COR-L47 (cell line): ENCODE results near the gene MALAT1.

Experiments
- DNase-seq: peaks from one replicate; lab custom pipeline; 2025; lab: John Stamatoyannopoulos, UW

Gene MALAT1

DNA sequence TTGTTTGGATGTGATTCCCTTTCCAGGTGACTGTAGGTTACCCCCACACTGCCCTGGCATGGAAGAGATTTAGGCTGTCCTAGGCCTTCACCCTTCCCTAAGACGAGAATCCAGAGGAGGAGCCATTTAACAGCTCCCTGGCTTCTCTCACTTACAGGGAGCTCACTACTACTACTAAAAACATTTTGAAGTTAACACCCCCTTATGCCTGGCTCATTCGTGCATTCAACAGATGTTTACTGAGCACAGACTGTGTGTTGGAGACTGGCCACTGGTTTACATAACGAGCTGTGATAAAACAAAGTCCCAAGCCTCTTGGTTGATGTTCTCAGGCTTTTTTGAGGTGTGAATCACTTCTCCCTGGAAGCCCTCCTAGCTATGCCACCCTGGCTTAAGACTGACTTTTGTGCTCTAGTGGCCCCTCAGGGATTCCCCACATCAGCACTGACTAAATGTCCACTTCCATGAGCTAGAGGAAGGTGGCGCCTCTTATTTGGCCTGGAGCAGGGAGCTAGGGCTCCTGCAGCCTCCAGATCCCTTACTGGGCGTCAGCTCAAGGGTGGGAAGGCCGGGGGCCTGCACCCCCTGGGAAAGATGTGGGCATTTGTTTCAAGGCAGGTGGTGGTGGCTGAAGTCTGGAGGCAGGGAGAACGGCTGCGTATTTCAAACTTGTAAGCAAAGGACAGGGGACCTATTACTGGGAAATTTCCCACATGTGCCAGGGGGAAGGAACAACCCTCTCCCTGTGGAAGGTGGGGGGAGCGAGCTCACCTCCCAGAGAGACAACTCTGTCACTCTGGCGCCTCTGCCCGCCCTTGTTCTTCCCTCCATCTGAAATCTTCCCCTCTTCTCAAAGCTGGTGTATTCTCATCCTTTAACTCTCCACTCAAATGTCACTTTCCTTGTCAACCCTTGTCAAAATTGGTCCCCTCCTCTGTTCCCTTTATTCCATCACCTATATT lies 19.4 kb upstream of the MALAT1 start:
- peak; percentile 56 for DNase-seq

DNA sequence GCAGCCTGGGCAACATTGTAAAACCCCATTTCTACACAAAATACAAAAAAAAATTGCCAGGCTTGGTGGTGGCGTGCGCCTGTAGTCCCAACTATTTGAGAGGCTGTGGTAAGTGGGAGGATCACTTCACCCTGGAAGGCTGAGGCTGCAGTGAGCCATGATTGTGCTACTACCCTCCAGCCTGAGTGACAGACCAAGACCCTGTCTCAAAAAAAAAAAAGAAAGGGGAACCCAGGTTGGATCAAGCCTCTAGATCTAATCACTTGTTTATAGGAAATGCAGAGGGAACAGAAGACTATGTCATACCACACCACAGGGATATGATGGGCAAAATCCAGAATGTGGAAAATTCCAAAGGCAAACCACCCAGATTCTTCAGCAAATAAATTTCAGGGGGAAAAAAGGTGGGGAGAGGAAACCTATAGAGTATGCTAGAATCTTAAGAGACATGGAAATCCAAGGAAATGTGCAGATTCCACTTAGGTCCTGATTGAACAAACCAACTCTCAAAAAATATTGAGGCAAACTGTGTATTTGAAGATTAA lies 16.5 kb upstream of the MALAT1 start:
- no peak for DNase-seq

DNA sequence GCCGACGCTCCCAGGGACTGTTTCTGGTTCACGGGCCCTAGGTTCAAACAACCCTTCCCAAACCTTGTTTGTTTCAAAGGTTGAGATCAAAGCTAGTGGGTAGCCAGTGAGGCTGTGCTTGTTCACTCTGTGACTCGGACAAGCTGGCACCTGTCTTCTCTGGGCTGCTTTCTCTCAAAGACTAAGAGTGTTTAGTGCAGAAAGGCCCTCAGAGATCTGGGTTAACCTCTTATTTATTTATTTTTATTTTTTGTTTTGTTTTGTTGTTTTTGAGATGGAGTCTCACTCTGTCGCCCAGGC lies 13.0 kb upstream of the MALAT1 start:
- DNase-seq: no peak

DNA sequence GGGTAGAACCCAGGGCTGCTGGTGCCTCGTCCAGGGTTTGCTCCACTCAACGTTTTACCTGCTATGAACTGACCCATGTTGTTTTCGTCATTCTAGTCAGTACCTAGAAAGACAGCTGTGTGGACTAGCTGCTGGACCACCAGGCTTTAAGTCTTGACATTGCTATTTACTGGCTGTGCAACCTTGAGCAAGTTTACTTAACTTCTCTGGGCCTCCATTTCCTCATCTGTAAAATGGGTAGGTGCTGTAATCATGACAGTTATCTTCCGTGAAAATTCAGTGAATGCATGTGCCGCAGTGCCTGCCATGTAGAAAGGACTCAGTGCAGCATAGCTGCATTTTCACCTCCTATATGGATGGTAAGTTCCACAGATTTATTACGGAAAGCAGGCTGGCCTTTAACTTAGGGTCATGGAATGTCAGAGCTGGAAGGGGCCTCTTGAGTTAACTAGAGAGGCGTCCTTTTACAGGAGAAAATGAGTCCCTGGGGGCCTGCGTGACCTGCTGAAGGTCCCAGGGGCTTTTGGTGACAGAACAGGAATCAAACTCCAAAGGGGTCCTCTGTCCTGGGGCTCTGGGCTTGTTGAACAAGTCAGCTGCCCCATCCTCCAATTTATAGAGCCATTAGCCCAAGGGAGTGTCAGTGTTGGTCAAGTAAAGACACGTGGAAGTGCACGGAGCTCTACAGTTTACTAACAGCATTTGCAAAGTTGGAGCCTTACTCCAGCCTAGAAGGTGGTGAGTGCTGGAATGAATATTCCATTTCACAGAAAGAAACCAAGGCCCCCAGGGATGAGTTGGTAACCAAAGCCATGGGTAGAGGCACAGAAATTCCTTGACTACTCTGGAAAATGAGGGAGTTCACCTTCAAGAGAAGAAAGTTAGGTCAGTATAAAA lies 12.0 kb upstream of the MALAT1 start:
- DNase-seq: no peak

DNA sequence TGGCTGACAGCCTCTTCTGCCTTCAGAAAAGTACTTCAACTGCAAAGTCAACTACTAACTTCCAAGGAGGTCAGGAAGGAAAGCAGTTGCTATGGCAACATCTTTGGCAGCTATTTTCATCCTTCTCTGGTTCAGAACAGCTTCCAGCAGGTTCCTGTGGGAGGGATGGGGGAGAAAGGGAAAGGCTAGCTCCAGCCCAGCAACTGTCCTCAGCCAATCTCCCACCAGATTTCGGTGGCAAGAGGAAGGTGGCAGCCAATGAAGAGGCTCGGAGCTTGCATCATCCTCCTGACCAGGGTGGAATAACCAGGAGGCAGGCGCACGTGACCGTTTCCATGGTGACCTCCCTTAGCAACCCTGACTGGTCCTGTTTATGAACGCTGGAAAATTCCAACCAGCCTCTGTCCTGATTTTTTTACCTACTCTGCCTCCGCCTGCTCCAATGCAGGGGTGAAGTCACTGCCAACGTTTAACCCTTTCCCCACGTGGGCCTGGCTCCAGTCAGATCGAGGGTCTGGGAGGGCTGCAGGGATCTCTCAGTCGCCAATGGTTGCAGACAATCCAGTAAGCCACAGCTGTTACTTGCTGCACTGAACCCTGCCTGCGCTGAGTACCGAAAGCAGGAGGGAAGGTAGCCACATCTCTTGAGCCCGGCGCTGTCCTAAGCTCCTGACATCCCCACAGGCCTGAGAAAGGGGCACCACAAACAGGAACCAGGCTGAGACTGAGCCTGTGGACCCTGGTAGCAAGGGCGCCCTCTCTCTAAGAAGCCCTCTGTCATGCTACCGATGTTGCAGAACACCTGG lies 11.2 kb upstream of the MALAT1 start:
- peak; percentile 99 for DNase-seq

DNA sequence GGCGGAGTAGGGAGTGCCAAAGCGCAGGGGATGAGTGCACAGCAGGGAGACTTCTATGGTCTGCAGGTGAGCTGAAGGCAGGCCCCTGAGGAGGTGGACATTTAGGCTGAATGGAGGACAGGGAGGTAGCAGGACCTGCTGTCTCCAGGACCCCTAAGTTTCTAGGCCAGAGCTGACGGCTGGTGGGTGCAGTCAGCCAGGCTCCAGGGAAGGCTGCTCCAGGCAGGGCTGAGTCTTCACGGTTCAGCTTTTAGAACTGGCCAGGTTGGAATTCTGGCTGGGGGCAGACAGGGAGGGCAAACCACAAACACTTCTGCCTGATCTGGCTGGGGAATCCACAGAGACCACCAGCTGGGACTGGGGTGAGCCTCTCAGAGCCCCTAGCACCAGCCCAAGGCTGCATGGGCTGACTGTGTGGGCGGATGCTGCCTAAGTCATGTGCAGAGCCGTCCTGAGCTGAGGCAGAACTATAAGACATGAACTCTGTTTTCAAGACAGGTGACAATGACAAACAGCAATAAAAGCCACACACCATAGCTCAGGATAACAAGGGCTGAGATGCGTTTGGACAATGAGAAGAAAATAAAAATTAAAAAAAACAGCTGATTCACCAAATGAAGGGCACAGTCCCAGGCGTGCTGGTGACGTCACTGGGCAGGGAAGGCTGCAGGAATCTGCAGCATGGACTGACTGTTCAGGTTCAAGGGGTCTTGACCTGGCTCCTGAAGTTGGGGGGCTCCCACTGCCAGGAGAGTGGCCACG lies 10.4 kb upstream of the MALAT1 start:
- no peak for DNase-seq

DNA sequence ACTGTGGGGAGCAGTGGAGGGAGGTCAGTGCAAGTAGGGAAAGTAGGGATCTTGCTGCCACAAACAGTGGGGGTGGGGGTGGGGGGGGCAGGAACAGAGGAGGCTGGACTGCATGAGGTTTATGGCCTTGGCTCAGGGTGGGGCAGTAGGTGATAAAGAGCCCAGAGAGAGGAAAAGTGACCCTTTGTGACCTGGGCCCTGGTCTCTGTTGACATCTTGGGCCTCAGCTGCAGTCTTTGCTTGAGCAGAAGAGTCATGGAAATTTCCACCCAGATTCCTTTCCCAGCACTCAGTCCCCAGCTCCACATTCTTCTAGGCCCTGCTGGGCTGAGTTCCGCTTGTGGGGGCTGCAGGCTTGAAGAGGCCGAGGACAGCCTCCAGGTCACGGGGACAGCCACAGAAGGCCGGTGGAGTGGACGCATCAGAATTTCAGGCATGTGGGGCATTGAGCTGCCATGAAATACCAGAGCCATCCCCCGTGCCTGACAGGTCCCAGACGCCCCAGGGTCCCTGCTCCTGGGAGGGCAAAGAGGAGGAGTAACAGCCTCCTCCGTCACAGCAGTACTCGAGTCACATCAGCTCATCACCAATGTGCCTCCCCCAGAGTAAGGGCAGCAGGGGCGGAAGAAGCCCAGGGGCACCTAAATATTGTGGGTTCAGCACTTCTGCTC lies 9.7 kb upstream of the MALAT1 start:
- no peak for DNase-seq

DNA sequence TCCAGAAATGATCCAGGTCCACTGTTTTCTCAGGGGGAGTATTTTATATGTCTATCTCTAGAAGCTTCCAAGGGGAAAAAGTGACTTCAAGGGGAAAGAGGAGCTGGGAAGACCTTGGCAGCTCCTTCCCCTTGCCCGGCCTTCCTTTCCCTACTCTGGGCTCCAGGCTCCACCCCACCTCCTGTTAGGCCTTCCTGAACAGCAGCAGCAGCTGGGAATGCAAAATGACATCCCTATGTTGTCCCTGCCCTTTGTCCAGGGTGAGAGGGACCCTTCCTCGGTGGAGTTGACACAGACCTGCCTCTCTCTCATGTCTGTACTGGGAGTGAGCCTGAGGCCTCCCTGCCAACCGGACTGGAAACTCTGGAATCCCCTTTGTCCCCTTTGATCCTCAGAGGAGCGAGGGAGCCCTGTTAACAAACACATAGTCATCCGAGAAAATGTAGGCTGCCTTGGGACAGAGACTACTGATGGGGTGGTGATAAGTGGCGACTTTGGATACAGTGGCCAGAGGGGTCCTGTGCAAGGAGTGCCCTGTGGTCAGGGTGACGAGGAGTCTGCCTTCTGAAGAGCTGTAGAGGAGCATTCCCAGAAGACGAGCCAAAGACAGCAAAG lies 9.0 kb upstream of the MALAT1 start:
- DNase-seq: no peak

DNA sequence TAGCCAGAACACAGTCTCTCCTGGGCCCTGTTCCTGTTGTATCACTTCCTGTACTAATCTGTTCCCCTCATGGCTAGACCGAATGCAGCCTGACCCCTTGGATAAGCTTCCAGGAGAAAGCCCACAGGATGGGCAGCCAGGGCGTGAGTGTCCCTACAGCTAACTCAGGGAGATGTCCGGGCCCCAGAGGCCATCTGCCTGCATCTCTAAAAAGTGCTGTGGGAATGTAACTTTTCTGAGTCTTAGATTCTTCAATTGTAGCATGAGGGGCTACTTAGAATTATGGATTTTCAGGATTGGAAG lies 7.7 kb upstream of the MALAT1 start:
- DNase-seq: no peak

DNA sequence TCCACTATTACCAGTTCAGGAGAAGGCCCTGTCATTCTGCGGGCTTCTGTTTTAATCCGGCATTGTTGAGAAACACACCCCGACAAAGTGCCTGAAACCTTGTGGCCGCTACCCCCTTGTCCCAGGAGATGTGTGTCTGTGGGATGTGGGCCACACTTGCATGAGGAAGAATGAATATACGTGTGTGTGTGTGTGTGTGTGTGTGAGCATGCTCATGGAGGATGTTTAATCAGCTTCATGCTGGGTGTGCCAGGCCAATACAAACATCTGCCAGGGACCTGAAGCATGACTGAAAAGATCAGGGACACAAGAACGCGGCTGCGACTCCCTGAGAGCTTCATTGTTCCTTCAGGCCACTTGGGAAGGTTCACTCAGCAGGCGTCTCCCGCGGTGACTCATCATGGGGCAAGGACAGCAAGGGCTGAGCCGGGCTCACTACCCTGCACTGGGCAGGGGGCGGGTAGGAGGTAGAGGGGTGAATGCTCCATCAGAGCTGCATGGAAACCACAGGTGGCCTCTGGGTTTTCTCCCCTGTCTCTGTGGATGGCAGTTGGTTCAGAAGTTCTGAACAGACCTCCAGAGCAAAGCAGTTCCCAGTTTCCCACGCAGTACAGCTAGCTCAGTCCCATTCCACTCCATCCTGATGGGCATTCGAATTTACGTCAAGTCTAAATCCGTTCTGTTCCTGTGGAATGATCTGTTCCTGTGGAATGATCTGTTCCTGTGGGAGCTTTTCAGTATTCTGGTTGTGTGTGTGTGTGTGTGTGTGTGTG lies 7.0 kb upstream of the MALAT1 start:
- peak; percentile 98 for DNase-seq

DNA sequence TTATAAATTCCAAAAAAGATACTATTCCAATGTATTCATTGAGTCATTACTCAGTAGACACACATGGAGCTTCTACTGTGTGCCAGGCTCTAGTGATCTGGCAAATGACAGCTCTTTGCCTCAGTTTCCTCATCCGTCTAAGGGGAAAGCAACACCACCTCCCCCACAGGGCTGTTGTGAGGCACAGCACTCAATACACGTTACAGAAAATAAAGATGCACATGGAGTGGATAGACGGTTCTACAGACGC lies 6.5 kb upstream of the MALAT1 start:
- no peak for DNase-seq

DNA sequence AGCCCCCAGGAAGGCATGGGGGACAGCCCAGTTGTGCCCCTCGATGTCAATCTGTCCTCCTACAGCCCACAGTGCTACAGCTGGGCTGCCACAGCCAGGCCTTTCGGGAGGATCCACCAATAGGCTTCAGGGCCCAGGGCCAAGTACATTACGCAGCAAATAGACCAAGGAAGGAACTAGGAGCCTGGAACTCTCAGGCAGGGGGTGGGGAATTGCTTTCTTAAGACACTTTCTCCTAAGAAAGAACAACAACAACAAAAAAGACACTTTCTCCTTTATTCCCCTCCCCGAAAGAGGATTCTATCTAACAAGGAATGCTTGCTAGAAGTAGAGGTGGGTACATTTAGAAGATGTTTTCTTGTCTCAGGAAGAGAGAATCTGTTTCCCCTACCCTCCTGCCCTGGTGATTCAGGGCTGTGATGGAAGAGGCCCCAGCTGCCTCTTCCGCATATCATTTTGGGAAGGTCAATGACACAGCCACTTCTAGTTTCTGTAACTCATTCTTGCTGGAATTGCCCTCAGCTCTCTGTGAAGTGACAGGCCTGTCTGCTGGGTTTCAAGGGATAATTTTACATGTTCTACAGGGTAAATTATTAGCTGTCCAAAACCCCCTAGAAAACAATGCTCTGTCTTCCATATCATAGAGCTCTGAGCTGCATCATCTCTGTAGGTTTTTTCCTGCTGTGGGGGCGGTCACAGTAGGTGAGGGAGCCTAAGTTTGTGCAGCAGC lies 6.0 kb upstream of the MALAT1 start:
- DNase-seq: no peak

DNA sequence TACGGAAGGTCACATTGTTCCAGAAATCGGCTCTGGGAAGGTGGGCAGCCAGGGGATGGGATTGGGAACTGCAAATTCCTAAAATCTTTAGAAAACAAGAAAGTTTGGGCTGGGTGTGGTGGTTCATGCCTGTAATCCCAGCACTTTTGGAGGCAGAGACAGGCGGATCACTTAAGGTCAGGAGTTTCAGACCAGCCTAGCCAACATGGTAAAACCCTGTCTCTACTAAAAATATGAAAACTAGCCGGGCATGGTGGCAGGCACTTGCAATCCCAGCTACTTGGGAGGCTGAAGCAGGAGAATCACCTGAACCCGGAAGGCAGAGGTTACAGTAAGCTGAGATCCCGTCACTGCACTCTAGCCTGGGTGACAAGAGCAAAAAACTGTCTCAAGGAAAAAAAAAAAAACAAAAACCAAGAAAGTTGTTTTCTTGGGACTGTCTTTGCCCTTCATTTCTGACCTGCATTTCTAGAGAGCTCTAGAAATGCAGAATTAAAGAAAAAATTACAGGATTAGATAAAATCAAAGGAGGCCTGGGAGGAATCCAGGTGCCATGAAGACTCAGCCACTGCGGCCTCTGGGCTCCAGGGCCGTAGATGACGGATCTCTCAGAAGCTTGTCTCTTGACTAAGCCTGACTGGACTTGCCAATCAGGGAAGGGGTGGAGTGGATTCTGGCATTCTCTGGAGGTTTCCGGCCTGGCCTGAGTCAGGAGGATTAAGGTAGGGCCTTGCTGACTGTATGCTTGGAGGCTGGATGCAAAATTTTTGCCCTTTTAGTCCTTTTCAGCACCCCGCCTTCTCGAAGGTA lies 5.3 kb upstream of the MALAT1 start:
- DNase-seq: no peak

DNA sequence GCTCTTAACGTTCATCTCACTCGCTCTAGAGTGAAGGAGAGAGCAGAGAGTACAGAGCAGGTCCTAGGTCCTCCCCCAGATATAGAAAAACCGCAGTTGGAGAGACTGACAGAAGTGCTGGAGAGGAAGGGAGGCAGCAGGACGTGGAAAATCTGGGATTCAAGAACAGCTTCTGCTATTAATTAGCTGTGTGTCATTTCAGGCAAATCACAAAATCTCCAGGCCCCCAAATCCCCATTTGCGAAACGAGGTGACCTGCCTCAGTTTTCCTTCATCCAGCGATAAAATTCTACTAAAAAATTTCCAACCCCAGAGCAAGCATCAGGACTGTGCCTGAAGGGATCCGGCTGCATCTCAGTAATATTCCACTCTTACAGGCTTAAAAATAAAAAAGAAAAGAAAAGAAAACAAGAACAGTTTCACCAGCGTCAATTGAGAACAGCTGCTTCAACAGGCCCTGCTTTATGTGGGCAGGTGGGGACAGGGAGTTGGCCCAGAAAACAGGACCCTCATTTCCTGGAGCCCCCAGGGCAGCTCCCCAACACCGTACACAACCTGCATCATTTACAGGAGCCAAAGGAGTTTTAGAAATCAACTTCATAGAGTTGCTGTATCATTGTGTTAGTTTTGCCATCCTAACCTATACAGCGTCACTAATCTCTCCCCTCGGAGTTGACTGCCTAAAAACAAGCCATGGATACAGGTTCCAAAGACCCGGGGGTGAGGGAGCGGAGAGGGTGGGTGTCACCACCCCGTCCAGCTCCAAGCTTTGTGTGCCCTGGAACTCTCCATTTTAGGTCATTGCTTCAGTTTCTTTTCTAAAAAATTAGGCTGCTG lies 2.3 kb upstream of the MALAT1 start:
- DNase-seq: no peak

DNA sequence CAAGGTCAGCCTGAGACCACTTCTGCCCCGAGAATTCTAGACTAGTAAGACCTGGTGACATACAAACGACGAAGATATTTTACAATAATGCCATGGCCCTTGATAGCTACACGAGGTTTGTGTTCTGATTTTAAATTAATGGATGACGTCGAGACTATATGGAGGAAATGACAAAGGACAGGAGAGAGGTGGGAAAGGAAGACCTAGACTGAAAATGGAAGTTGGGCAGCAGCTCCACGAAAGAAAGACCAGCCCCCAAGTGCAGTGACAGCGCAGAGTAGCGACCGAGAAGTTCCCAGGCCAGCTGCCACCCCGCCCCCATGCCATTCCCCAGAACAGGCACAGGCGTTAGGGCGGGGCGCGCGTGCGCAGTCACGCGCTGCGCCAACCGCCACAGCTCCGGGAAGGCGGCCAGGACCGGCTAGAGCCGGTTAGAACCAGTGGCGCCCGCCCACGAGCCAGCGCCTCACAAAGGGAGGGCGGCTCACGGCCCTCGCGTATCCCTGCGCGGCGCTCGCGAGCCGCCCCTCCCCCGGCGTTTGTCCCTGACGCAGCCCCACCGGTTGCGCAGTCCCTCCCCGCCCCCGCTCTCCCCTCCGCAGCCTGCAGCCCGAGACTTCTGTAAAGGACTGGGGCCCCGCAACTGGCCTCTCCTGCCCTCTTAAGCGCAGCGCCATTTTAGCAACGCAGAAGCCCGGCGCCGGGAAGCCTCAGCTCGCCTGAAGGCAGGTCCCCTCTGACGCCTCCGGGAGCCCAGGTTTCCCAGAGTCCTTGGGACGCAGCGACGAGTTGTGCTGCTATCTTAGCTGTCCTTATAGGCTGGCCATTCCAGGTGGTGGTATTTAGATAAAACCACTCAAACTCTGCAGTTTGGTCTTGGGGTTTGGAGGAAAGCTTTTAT lies 1.5 kb upstream of the MALAT1 start:
- peak; percentile 99 for DNase-seq

DNA sequence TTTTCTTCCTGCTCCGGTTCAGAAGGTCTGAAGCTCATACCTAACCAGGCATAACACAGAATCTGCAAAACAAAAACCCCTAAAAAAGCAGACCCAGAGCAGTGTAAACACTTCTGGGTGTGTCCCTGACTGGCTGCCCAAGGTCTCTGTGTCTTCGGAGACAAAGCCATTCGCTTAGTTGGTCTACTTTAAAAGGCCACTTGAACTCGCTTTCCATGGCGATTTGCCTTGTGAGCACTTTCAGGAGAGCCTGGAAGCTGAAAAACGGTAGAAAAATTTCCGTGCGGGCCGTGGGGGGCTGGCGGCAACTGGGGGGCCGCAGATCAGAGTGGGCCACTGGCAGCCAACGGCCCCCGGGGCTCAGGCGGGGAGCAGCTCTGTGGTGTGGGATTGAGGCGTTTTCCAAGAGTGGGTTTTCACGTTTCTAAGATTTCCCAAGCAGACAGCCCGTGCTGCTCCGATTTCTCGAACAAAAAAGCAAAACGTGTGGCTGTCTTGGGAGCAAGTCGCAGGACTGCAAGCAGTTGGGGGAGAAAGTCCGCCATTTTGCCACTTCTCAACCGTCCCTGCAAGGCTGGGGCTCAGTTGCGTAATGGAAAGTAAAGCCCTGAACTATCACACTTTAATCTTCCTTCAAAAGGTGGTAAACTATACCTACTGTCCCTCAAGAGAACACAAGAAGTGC lies 661 bp upstream of the MALAT1 start:
- peak; percentile 43 for DNase-seq
